ENCODE measurements around the gene TFAP2A. TPM values are rescaled to one million over a fixed set of nuclear protein-coding genes. Genes with fewer than 3 reads are reported as not detected.

The TFAP2A gene
- total RNA-seq, 1 experiment from 2014 or later = 14.8 TPM

DNA sequence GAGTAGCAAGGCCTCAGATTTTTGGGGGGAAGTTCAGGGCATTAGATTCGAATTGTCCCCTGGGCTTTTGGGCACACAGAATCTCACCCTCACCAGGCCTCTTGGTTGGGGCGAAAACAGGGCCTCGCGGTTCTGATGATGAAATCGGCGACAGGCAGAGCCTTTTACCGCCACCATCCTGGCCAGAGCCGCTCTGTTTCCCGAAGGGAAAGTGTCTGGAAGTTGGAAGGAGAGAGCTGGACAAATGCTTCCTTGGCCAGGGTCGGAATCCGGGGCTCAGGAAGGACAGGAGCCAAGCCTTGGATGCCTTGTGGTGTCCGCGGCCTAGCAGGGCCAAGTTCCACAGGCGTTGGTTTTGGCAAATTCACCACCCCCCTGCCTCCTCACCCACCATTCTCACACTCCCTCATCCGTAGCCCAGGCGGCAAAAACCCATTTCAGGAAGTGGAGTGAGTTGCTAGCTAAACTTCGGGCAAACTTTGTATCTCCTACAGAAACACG lies 3.5 kb upstream of the TFAP2A start:
- DNase-seq = no peak
- no peaks in the 10 kb centered on the region for H3K9me3 ChIP-seq

DNA sequence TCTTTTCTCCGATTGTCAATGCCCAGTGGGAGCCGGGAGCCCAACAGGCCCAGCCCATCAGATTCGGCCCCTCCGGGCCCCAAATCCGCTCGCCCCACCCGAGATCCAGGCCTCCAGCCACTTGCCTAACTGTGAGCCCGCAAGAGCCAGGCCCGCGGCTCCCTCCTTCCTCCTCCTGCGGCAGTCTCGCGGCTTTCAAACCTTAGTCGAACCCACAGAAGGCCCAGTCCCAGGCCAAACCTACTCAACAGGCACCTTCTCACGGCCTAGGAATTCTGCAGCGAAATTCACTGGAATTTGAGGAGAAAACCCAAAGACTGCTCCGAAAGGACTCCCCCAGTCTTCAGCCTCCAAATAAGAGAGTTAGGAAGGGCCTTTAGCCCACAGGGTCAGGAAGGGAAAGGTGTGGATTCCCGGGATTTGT lies 2.8 kb upstream of the TFAP2A start:
- H3K27me3 ChIP-seq = no peaks in the 10 kb centered on the region
- H3K9me3 ChIP-seq = no peaks in the 10 kb centered on the region

More for the DNA sequence above, 3.5 kb upstream of the TFAP2A start:
- H3K27me3 ChIP-seq = no peaks in the 10 kb centered on the region
- H3K36me3 ChIP-seq = no peaks in the 10 kb centered on the region
- no peak overlapping the region for H3K4me3 ChIP-seq

DNA sequence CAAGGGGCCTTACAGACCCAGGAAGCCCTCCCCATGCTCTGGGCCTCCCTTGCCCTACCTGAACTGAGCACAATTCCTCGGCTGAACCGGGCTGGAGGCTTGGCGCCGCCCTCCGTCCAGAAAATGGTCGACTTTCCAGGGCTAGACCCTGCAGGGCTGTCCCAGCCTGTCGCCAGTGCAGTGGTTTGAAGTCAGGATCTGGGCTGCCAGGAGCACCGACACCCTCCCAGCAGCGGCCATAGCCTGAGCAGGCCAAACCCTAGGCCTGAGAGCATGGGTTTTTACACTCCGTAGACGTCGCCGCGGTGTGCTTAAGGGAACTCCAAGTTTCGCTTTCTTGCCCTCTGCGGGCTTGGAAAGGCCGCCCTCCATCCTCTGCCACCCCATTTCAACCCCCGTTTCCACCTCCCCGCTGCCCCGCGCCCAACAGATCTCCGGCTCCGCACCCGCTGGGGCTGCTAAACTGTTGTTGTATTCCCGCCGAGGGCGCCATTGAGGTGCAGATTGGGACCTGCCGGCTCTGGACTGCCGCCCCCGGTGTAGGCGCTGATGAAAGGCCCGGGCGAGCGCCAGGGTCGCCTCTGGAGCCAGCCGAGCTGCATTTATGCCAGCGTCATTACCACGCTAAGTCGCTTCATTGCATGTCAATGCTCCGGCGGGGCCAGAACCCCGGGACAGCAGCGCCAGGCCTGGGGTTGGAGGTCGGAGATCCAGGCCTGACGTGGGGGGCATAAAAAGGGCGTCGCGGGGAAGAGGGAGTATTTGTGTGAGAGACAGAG lies 2.2 kb upstream of the TFAP2A start:
- Histone ChIP-seq H3K4me3 (no peak overlapping the region), H3K9me3 (no peaks in the 10 kb centered on the region), H3K36me3 (no peaks in the 10 kb centered on the region; the same call in 1 of the 2 replicates), H3K27me3 (no peaks in the 10 kb centered on the region)
- DNase-seq = no peak

More for the DNA sequence above, 2.8 kb upstream of the TFAP2A start:
- H3K4me3 ChIP-seq = no peak overlapping the region
- DNase-seq = no peak
- no peaks in the 10 kb centered on the region; the same call in 1 of the 2 replicates for H3K36me3 ChIP-seq

DNA sequence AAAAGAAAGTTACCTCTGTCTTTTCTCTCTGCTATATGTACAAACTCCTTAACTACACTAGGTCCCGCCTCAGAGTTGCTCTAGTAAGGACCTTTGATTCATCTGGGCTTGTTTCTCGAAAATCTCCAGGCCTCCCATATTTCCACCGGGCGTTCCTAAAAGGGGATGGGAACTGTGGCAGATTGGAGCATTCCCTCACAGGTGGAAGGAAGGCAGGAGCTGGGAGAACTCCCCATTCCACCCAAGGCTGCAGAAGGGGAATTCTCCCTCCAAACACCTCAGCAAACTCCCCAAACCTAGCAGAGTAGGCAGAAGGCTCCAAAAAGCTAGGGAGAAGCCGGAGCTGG lies 1.6 kb upstream of the TFAP2A start:
- peaks cover 3% of the 10 kb centered on the region for H3K36me3 ChIP-seq
- no peaks in the 10 kb centered on the region for H3K27me3 ChIP-seq
- DNase-seq = no peak
- H3K4me3 ChIP-seq = no peak overlapping the region
- no peaks in the 10 kb centered on the region for H3K9me3 ChIP-seq

DNA sequence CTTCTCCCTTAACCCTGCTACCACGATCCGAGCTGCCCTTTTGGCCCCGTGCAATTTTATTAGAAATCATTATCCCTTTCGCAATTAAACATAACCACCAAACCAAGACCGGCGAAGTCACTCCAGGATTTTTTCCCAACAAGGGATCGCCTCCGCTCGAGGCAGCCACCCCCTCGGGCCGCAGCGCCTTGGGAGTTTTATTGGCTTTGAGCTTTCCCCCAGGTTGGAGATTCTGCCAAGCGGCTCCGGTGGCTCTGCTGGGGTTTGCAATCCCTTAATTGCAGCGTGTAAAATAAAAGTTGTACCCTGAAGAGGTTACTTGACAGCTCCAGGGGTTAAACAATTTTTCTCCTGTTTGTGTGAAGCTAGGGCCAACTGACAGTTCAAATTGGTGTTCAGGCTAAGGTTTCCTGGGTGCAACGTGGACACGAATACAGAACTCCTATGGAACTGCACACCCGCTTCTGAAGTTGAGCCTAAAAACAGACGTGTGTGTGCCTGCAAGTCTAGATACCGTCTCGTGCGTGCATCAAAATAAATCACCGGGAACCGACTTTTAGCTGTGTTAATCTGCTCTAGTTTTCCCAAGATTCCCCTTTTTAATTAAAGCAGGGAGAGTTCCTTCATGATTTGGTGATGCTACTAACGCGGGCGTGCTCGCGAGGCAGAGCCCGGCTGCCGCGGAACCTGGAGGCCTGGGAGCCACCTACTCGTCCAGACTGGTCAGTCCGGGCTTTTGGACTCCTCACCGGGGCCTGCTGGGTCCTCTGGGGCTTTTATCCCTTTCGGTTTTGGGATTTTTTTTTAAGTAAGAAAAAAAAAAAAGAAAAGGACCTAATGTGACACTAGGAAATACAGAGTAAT lies 975 bp upstream of the TFAP2A start:
- no peaks in the 10 kb centered on the region for H3K27me3 ChIP-seq
- no peaks in the 10 kb centered on the region for H3K9me3 ChIP-seq
- peaks cover 4% of the 10 kb centered on the region for H3K36me3 ChIP-seq
- DNase-seq = no peak
- H3K4me3 ChIP-seq = peak overlapping the region; percentile 77

DNA sequence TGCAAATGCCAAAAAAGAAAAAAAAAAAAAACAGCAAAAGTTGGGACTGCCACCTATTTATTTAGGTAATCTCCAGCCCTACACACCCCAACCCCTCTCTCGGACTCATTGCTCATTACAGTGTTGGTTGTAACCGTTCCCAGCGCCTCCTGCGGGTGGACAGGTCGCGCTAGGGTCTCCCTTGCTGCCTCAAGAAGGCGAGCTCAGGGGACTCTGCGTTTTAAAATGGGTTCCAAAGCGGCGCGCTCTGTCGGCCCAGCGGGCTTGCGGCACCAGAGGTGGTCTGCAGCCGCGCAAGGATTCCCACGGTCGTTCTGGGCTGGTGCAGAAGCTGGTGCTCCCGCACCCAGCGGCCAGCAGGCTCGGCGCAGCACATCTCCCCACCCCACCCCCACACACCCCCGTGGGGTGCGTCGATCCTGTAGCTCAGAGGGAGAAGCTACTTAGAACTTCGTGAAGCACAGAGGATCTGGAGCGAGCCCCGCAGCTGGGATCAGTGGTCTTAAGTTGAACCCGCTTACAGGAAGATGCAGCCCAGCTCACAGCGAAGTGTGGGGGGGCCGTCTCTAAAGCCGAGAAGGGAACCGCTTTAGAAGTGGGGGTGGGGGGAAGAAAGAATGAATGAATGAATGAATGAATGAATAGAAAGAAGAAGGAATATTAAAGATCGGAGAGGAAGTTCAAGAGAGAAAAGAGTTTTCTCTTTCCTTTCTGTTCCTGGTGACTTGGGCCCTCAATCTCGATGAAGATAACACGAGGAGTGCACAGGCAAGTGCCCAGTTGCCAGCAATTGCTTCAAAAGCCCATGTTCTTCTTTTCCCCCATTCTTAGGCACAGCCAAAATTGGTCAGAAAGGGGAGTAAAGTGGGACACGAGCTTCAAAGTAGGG lies 780 bp downstream of the TFAP2A start:
- peak; percentile 84 for DNase-seq
- Histone ChIP-seq H3K27me3 (no peaks in the 10 kb centered on the region), H3K36me3 (peaks cover 12% of the 10 kb centered on the region), H3K9me3 (no peaks in the 10 kb centered on the region), H3K4me3 (peak overlapping the region; percentile 77)

DNA sequence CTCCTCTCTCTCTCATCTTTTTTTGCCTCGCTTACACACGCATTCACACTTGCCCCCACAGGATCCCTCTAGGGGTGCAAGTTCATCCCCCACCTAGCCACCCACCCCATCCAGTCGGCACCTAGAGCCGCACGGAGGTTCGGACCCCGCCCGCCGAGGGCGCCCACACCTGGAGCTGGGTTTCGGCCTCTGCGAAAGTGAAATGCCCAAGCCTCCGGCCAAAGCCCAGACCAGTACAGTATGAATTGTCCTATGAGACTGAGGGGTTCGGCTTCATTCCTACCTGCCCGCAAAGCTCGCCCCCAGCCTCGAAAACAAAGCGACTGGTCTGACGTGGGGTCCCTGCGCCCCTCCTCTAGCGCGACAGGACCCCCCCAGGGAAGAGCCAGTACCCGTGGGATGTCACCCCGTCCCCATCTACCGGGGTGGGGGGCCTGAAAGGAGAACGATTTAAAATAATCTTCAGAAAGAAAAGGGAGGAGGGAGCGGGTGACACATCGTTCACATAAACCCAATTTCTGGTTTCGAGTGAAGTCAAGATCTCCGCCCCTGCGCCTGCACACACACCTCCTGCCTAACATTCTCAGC lies 1.5 kb downstream of the TFAP2A start:
- Histone ChIP-seq H3K36me3 (peaks cover 19% of the 10 kb centered on the region), H3K9me3 (no peaks in the 10 kb centered on the region), H3K27me3 (no peaks in the 10 kb centered on the region), H3K4me3 (peak overlapping the region; percentile 77)
- no peak for DNase-seq

DNA sequence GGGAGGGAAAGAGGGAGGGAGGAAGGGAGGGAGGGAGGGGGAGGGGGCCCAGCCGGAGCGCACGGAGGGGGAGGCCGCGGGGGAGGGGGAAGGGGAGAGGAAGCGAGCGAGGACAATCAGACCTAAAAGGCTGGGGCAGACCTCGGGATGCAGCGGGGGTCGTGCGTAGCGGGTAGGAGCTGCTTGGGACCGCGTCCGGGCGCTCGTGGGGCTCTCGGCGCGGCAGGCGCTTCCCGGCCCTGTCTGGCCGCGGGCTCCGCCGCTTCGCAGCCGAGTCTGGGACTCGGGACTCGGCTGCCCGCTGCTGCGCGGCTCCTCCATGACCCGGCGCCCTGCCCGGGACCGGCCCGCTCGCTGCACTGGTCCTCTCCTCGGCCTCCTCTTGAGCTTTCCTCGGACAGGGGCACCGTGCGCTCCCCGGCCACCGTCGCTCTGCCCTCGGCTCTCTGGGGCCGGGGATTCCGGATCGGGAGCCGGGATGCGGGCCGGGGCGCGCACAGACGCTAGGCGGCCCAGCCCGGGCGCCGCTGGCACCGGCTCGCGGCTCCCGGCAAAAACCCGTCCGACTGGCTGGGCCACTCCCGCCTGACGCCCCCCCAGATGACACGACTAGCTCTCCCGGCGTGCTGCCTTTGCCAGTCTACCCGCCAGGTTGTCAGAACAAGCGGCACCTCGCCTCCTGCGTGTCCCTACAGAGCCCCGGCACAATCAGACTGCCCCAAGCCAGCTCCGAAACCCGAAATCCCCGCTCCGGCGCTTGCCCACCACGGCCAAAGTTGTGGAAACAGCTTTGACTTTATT lies 2.2 kb downstream of the TFAP2A start:
- peak; percentile 76 for DNase-seq
- no peaks in the 10 kb centered on the region for H3K9me3 ChIP-seq
- peaks cover 26% of the 10 kb centered on the region for H3K36me3 ChIP-seq
- no peaks in the 10 kb centered on the region for H3K27me3 ChIP-seq
- H3K4me3 ChIP-seq = peak overlapping the region; percentile 77

DNA sequence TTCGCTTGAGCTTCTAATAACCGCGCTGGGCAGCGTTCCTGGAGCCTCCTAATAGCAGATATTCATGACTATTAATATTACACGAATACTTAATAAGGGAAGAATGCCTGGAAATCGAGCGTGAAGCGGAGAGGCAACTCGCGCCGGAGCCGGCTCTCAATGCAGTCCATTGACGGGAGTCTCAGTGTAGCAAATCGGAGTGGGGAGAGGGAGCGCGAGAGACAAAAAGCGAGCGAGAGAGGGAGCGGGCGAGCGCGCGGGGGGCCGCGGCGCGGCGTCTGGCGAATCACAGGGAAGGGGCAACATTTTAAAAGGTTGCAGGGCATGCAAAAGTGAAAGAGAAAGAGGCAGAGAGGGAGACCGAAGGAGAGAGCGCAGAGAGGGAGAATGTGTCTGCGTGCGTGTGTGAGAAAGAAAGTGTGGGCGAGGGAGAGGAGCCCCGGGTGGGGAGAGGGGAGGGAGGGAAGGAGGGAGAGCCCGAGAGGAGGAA lies 2.9 kb downstream of the TFAP2A start:
- Histone ChIP-seq H3K27me3 (no peaks in the 10 kb centered on the region), H3K4me3 (peak overlapping the region; percentile 77), H3K36me3 (peaks cover 30% of the 10 kb centered on the region), H3K9me3 (no peaks in the 10 kb centered on the region)
- peak; percentile 99 for DNase-seq

DNA sequence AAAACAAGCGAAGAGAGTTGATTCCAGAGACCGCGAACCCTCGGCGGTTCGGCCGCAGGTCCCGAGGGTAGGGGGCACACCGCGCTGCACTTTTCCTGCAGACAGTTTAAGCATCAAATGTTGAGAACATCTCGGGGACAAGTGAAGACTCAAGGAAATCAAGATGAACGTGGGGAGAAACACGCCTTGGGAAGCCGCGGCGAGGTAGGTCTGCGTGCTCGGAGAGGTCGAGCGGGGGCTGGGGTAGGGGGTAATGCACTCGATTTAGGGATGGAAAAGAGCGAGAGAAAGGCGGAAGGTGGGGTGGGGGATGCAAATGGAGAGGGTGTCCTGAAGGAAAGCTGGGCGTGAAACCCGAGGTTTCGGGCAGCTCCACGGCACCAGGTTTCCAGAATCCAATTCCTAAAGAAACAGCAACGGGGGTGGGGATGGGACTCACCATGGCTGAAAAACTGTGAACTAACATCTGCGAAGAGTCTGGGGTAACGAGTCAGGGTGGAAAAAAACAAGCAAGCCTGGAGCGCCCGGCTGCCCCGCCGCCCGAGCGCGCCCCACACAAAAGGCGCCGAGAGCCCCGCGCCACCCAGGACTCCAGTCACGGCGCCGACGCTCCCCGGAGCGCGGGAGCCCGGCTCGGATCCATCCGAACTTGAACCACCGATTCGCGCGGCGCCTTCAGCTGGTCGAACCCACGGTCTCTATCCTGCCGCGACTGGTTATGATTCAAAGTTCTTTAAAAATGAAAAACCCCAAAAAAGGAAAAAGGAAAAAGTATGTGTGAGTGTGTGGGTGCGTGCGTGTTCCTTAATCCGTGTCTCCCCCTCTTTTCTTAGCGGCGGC lies 3.5 kb downstream of the TFAP2A start:
- Histone ChIP-seq H3K36me3 (peaks cover 37% of the 10 kb centered on the region), H3K27me3 (no peaks in the 10 kb centered on the region), H3K4me3 (peak overlapping the region; percentile 77), H3K9me3 (no peaks in the 10 kb centered on the region)
- DNase-seq = peak; percentile 55

DNA sequence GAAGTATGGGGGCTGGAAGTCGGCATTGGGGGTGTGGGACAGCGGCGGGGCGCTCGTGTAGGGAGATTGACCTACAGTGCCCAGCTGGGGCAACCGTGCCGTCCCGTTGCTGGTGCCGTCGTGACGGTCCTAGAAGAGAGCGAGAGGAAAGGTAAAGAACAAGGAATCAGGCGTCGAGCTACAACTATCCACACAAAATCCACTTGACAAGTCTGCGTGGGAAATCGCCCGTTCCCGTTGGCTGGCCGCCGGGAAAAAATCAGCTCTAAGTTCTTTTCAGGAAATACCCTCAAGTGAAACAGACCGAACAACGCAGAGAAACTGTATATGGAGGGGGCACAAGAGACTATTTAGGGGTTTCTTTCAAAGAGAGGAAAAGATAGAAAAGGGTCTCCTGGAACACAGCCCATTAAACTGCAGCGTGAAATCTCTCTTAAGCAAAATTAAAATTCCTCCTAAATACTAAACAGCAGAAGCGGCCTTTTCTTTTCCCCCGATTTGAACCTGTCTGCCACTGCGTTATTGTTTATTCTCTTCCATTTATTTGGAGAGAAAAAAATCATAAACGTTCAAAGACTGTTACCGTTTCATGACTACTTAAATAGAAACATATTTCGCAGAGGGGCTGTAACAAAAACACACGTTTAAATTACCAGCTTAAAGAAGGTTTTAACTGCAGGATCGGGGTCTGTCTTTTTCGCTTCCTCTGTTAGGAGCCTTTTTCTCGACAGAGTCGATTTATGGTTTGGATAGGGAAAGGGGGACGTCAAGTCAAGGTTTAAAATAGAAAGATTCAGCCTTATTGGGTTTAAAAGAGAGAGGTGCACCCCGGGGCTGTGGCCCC lies 4.4 kb downstream of the TFAP2A start:
- H3K4me3 ChIP-seq = peak overlapping the region; percentile 77
- no peak for DNase-seq
- no peaks in the 10 kb centered on the region for H3K9me3 ChIP-seq
- H3K27me3 ChIP-seq = no peaks in the 10 kb centered on the region
- peaks cover 46% of the 10 kb centered on the region for H3K36me3 ChIP-seq

DNA sequence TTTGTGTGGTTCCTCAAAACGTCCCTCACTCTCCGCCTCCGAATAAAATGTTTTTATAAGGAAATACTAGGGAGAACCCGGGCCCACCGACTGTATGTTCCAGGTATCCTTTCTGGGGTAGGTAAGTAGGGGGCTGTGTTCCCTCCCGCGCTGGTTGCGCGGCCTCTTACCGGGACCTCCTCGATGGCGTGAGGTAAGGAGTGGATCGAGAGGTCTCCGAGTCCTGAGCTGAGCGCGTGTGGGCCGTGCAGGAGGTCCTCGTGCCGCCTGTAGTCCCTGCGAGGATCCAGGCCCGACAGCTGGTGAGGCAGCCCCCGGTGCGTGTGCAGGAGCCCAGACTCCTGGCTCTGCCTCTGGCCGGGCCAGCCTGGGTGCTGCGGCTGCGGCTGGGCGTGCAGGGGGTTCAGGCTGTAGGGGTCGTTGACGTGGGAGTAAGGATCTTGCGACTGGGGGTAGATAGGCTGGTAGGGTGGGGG lies 5.1 kb downstream of the TFAP2A start:
- Histone ChIP-seq H3K4me3 (peak overlapping the region; percentile 77), H3K9me3 (no peaks in the 10 kb centered on the region), H3K27me3 (no peaks in the 10 kb centered on the region), H3K36me3 (peaks cover 52% of the 10 kb centered on the region)
- DNase-seq = no peak

DNA sequence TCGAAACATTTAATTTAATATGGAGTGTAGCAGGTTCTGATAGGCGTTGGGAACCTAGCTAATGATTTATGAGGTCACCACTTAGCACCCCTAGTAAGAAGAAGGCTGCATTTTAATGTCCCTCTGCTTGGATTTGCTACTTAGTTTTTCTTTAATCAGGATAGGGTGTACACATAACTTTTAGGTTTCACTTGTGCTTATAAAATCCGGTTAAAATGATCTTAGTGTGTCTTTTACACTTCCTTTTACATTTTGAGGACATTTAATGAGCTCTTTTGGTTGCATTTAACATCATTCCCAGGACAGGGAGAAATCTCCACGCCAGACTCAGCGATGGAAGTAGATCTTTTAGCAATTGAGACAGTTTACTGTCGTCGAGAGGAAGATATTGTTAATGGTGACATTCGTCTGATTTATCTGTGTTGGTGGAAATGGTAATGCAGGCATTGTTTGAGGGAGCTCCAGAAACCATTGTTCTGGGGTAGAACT lies 5.6 kb downstream of the TFAP2A start:
- Histone ChIP-seq H3K4me3 (peak overlapping the region; percentile 77), H3K36me3 (peaks cover 56% of the 10 kb centered on the region), H3K9me3 (no peaks in the 10 kb centered on the region), H3K27me3 (no peaks in the 10 kb centered on the region)
- no peak for DNase-seq

DNA sequence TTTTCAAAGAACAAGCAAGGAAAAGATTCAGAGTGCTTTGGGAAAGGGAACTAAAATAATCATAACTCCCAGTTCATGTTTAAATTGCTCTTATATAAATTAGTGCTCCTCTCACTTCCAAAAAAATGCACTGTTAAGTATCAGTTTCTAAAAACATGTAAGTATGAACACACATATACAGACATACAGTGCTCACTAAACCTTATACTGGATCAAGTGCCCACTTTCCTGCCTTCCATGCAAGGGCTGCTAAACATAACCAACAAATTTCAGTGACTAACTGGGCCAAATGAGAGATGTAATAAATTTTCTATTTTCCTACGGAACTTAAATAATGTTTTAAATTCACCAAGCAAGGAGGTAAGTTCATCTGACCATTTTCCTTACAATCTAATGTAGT lies 6.4 kb downstream of the TFAP2A start:
- peak overlapping the region; percentile 77 for H3K4me3 ChIP-seq
- no peaks in the 10 kb centered on the region for H3K27me3 ChIP-seq
- DNase-seq = no peak
- H3K9me3 ChIP-seq = no peaks in the 10 kb centered on the region
- peaks cover 56% of the 10 kb centered on the region for H3K36me3 ChIP-seq
